ENCODE data around the gene CDRT15.

The CDRT15 gene

GRCh38 chr17:14209215-14209614, 27.4 kb downstream of the CDRT15 start:
- no peaks in the 10 kb centered on the region for H3K9me3 ChIP-seq (ENCODE audit: control insufficient read depth, insufficient read depth, low read depth, low read length)
- H3K4me3 ChIP-seq (ENCODE audit: low read depth, low read length): no peak overlapping the region
- TF ChIP-seq GLI4 (tag by site-specific recombination; IDR thresholded peaks at IDR 0.05): no peak
- TF ChIP-seq ZNF398 (tag by site-specific recombination; IDR thresholded peaks at IDR 0.05): no peak
- TF ChIP-seq ZNF521 (tag by site-specific recombination; IDR thresholded peaks at IDR 0.05): no peak
- no peak for TF ChIP-seq ZNF391 (tag by site-specific recombination; IDR thresholded peaks at IDR 0.05; ENCODE audit: borderline replicate concordance, low read depth)
- TF ChIP-seq IKZF3 (tag by site-specific recombination; IDR thresholded peaks at IDR 0.05): no peak
- no peak for TF ChIP-seq BCL11A (tag by site-specific recombination; IDR thresholded peaks at IDR 0.05; ENCODE audit: low read depth)
- TF ChIP-seq, protein P1, sequence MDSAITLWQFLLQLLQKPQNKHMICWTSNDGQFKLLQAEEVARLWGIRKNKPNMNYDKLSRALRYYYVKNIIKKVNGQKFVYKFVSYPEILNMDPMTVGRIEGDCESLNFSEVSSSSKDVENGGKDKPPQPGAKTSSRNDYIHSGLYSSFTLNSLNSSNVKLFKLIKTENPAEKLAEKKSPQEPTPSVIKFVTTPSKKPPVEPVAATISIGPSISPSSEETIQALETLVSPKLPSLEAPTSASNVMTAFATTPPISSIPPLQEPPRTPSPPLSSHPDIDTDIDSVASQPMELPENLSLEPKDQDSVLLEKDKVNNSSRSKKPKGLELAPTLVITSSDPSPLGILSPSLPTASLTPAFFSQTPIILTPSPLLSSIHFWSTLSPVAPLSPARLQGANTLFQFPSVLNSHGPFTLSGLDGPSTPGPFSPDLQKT (IDR thresholded peaks at IDR 0.05; ENCODE audit: borderline replicate concordance, low read depth, low read length): no peak
- TF ChIP-seq ZNF596 (tag by site-specific recombination; IDR thresholded peaks at IDR 0.05): no peak
- no peak for TF ChIP-seq GFI1B (tag by site-specific recombination; IDR thresholded peaks at IDR 0.05)
- TF ChIP-seq ZNF423 (tag by site-specific recombination; IDR thresholded peaks at IDR 0.05): no peak
- no peak for TF ChIP-seq HOXA7 (CRISPR knock-in tag; IDR thresholded peaks at IDR 0.05; ENCODE audit: borderline replicate concordance)
- POLR2A ChIA-PET: no interaction called here
- H3K4me1 ChIP-seq (ENCODE audit: control insufficient read depth, insufficient read depth, low read length): no peaks in the 10 kb centered on the region
- H3K27ac ChIP-seq (ENCODE audit: extremely low read depth, low read depth, low read length): no peak overlapping the region
- peaks cover 0 to 11% of the 10 kb centered on the region in 2 experiments; a peak in 1 of 3 replicates for H3K36me3 ChIP-seq (ENCODE audit: control insufficient read depth in 2 of 2, insufficient read depth in 1 of 2, low read length in 2 of 2)
- CTCF ChIA-PET: interaction anchor here (0.6 kb wide), 1 partner anchor 959 kb away, joined by 3 read pairs; no protein-coding TSS in a partner anchor

DNA sequence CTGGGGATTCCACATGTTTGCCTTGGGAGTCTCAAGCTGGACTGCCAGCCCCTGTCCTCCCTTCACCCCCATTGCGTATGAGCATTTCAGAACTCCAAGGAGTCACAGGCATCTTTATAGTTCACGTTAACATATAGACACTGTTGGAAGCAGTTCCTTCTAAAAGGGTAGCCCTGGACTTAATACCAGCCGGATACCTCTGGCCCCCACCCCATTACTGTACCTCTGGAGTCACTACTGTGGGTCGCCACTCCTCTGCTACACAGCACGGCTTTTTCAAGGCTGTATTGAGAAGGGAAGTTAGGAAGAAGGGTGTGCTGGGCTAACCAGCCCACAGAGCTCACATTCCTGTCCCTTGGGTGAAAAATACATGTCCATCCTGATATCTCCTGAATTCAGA, 28.9 kb downstream of the CDRT15 start:
- H3K27ac ChIP-seq (ENCODE audit: extremely low read depth, low read depth, low read length): no peak overlapping the region
- H3K36me3 ChIP-seq (ENCODE audit: control insufficient read depth in 2 of 2, insufficient read depth in 1 of 2, low read length in 2 of 2): peaks cover 0 to 11% of the 10 kb centered on the region in 2 experiments; a peak in 1 of 3 replicates
- no peak overlapping the region for H3K4me3 ChIP-seq (ENCODE audit: low read depth, low read length)
- H3K9me3 ChIP-seq (ENCODE audit: control insufficient read depth, insufficient read depth, low read depth, low read length): no peaks in the 10 kb centered on the region
- POLR2A ChIA-PET: no interaction called here
- no peaks in the 10 kb centered on the region for H3K4me1 ChIP-seq (ENCODE audit: control insufficient read depth, insufficient read depth, low read length)
- TF ChIP-seq, protein P2, sequence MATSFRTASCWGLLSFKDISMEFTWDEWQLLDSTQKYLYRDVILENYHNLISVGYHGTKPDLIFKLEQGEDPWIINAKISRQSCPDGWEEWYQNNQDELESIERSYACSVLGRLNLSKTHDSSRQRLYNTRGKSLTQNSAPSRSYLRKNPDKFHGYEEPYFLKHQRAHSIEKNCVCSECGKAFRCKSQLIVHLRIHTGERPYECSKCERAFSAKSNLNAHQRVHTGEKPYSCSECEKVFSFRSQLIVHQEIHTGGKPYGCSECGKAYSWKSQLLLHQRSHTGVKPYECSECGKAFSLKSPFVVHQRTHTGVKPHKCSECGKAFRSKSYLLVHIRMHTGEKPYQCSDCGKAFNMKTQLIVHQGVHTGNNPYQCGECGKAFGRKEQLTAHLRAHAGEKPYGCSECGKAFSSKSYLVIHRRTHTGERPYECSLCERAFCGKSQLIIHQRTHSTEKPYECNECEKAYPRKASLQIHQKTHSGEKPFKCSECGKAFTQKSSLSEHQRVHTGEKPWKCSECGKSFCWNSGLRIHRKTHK (tag by site-specific recombination; IDR thresholded peaks at IDR 0.05): no peak
- TF ChIP-seq BCL11B (tag by site-specific recombination; IDR thresholded peaks at IDR 0.05; ENCODE audit: low read depth): no peak
- TF ChIP-seq ZNF211 (tag by site-specific recombination; IDR thresholded peaks at IDR 0.05; ENCODE audit: low read depth): no peak
- no peak for TF ChIP-seq ZNF626 (tag by site-specific recombination; IDR thresholded peaks at IDR 0.05)
- no peak for TF ChIP-seq ZNF560 (tag by site-specific recombination; IDR thresholded peaks at IDR 0.05; ENCODE audit: borderline replicate concordance)
- no peak for TF ChIP-seq ZXDB (tag by site-specific recombination; IDR thresholded peaks at IDR 0.05)
- TF ChIP-seq ZNF239 (tag by site-specific recombination; IDR thresholded peaks at IDR 0.05): no peak
- TF ChIP-seq ZNF830 (tag by site-specific recombination; IDR thresholded peaks at IDR 0.05; ENCODE audit: low read depth): no peak
- TF ChIP-seq SP2 (tag by site-specific recombination; IDR thresholded peaks at IDR 0.05): no peak
- TF ChIP-seq ZNF433 (tag by site-specific recombination; IDR thresholded peaks at IDR 0.05; ENCODE audit: low read depth): no peak
- TF ChIP-seq BCL6B (tag by site-specific recombination; IDR thresholded peaks at IDR 0.05): no peak
- CTCF ChIA-PET: no interaction called here
